Measurements from ENCODE around the gene PCDHB7. TPM values are rescaled to one million over a fixed set of nuclear protein-coding genes. Genes with fewer than 3 reads are reported as not detected.
"Not testable (repeated sequence)": the region's sequence is repeated elsewhere in the genome, so short reads cannot be mapped to it uniquely, and the experiment has no call there.

PCDHB7 gene
- total RNA-seq, 3 donors from 2014 or later (not counting 1 experiment from before 2014, with no cell fraction given) = not detected

DNA sequence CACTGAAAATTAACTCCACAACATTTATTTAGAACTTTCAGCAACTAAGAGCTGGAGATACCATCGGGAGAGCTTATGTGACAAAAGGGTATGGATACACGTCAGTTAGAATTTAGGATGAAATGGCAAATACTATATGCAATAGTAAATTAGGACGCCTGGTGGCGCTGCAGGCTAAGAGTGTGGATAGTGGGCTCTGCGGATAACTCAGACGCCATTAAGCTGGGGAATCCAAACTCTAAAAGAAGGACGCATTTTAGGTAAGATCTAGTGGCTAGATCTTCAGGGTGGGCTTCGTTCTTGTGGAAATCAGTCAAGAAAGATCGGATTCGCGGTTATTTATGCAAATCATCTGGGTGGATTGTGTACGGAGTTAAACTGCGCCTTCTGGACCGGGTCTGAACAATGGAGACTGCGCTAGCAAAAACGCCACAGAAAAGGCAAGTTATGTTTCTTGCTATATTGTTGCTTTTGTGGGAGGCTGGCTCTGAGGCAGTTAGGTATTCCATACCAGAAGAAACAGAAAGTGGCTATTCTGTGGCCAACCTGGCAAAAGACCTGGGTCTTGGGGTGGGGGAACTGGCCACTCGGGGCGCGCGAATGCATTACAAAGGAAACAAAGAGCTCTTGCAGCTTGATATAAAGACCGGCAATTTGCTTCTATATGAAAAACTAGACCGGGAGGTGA, 37.3 kb upstream of the PCDHB7 start, which contains the start of gene PCDHB5:
Gene PCDHB5, plus strand, starts transcription at position 177 of the 688 bp plus-strand sequence. Its CDS starts 229 bp downstream, at position 406.
- Histone ChIP-seq H3K4me3 (ENCODE audit: low read length) (no peak within 1 kb of the TSS), H3K27ac (ENCODE audit: low read length) (no peak within 1 kb of the TSS), H3K36me3 (ENCODE audit: control insufficient read depth, insufficient read depth, low read length) (no peaks in the 10 kb centered on the region), H3K9me3 (ENCODE audit: control insufficient read depth, insufficient read depth, low read length) (peaks cover 14% of the 10 kb centered on the region), H3K27me3 (ENCODE audit: control insufficient read depth, insufficient read depth, low read length) (peaks cover 2% of the 10 kb centered on the region), H3K4me1 (ENCODE audit: control insufficient read depth, insufficient read depth, low read length) (no peaks in the 10 kb centered on the region)
- intact Hi-C loops (cut with micrococcal nuclease) = no loop called here
- peak in 1 of 2 donors; percentile 4 for DNase-seq
- Mint-ChIP-seq H3K27me3 (ENCODE audit: low read depth in 2 of 2) (peaks cover 0 to 3% of the 10 kb centered on the region in 2 donors), H3K4me3 (no peak within 1 kb of the TSS), H3K36me3 (peaks cover 20% of the 10 kb centered on the region), H3K27ac (no peak within 1 kb of the TSS), H3K9me3 (peaks cover 10 to 12% of the 10 kb centered on the region in 2 donors), H3K4me1 (peaks cover 0 to 7% of the 10 kb centered on the region in 2 donors)
- ATAC-seq = no peak
- TF ChIP-seq, protein P1, sequence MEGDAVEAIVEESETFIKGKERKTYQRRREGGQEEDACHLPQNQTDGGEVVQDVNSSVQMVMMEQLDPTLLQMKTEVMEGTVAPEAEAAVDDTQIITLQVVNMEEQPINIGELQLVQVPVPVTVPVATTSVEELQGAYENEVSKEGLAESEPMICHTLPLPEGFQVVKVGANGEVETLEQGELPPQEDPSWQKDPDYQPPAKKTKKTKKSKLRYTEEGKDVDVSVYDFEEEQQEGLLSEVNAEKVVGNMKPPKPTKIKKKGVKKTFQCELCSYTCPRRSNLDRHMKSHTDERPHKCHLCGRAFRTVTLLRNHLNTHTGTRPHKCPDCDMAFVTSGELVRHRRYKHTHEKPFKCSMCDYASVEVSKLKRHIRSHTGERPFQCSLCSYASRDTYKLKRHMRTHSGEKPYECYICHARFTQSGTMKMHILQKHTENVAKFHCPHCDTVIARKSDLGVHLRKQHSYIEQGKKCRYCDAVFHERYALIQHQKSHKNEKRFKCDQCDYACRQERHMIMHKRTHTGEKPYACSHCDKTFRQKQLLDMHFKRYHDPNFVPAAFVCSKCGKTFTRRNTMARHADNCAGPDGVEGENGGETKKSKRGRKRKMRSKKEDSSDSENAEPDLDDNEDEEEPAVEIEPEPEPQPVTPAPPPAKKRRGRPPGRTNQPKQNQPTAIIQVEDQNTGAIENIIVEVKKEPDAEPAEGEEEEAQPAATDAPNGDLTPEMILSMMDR (IDR thresholded peaks at IDR 0.05) = no peak
- 31% methylated on average over 22 of the region's 22 CpGs for WGBS (ENCODE audit: insufficient coverage)

GRCh38 chr5:141135718-141136266, 36.7 kb upstream of the PCDHB7 start:
- Mint-ChIP-seq H3K36me3 (peaks cover 20% of the 10 kb centered on the region), H3K4me1 (peaks cover 0 to 7% of the 10 kb centered on the region in 2 donors), H3K27ac (no peak overlapping the region), H3K9me3 (peaks cover 8 to 10% of the 10 kb centered on the region in 2 donors), H3K27me3 (ENCODE audit: low read depth in 2 of 2) (peaks cover 0 to 3% of the 10 kb centered on the region in 2 donors), H3K4me3 (no peak overlapping the region)
- 53% methylated on average over 19 of the region's 19 CpGs for WGBS (ENCODE audit: insufficient coverage)
- intact Hi-C loops (cut with micrococcal nuclease) = no loop called here
- Histone ChIP-seq H3K4me1 (ENCODE audit: control insufficient read depth, insufficient read depth, low read length) (no peaks in the 10 kb centered on the region), H3K9me3 (ENCODE audit: control insufficient read depth, insufficient read depth, low read length) (peaks cover 14% of the 10 kb centered on the region), H3K27ac (ENCODE audit: low read length) (no peak overlapping the region), H3K27me3 (ENCODE audit: control insufficient read depth, insufficient read depth, low read length) (peaks cover 2% of the 10 kb centered on the region), H3K36me3 (ENCODE audit: control insufficient read depth, insufficient read depth, low read length) (no peaks in the 10 kb centered on the region), H3K4me3 (ENCODE audit: low read length) (no peak overlapping the region)
- ATAC-seq (no peak), DNase-seq (no peak)
- TF ChIP-seq, protein P1 (IDR thresholded peaks at IDR 0.05) = no peak

GRCh38 chr5:141137346-141137745, 35.1 kb upstream of the PCDHB7 start:
- Mint-ChIP-seq H3K9me3 (peaks cover 13 to 16% of the 10 kb centered on the region in 2 donors), H3K36me3 (peaks cover 20% of the 10 kb centered on the region)
- H3K27me3 Mint-ChIP-seq (ENCODE audit: low read depth in 2 of 2); H3K27ac Mint-ChIP-seq; H3K27ac ChIP-seq (ENCODE audit: low read length); intact Hi-C loops (cut with micrococcal nuclease); H3K4me1 Mint-ChIP-seq; H3K27me3 ChIP-seq (ENCODE audit: control insufficient read depth, insufficient read depth, low read length); DNase-seq; H3K36me3 ChIP-seq (ENCODE audit: control insufficient read depth, insufficient read depth, low read length); H3K4me3 Mint-ChIP-seq; H3K4me1 ChIP-seq (ENCODE audit: control insufficient read depth, insufficient read depth, low read length); ATAC-seq; H3K4me3 ChIP-seq (ENCODE audit: low read length): not testable (repeated sequence)
- H3K9me3 ChIP-seq (ENCODE audit: control insufficient read depth, insufficient read depth, low read length) = peaks cover 14% of the 10 kb centered on the region
- WGBS (ENCODE audit: insufficient coverage) = 47% methylated on average over 34 of the region's 34 CpGs

GRCh38 chr5:141149812-141150211, 22.6 kb upstream of the PCDHB7 start, which contains the start of gene PCDHB6:
PCDHB6 (plus strand) TSS chr5:141150057; CDS start chr5:141150258, 201 bp downstream.
- H3K4me3 ChIP-seq (ENCODE audit: low read length) = no peak within 1 kb of the TSS
- Mint-ChIP-seq H3K27ac (no peak within 1 kb of the TSS), H3K9me3 (peaks cover 3 to 8% of the 10 kb centered on the region in 2 donors), H3K4me1 (peaks cover 0 to 4% of the 10 kb centered on the region in 2 donors), H3K4me3 (no peak within 1 kb of the TSS), H3K27me3 (ENCODE audit: low read depth in 2 of 2) (peaks cover 0 to 10% of the 10 kb centered on the region in 2 donors), H3K36me3 (peaks cover 16% of the 10 kb centered on the region)
- intact Hi-C loops (cut with micrococcal nuclease) = no loop called here
- DNase-seq (peak in 1 of 2 donors; percentile 19), ATAC-seq (no peak)
- WGBS (ENCODE audit: insufficient coverage) = 21% methylated on average over 18 of the region's 18 CpGs
- peaks cover 4% of the 10 kb centered on the region for H3K9me3 ChIP-seq (ENCODE audit: control insufficient read depth, insufficient read depth, low read length)
- H3K36me3 ChIP-seq (ENCODE audit: control insufficient read depth, insufficient read depth, low read length) = no peaks in the 10 kb centered on the region
- H3K27me3 ChIP-seq (ENCODE audit: control insufficient read depth, insufficient read depth, low read length) = peaks cover 4% of the 10 kb centered on the region
- H3K4me1 ChIP-seq (ENCODE audit: control insufficient read depth, insufficient read depth, low read length) = no peaks in the 10 kb centered on the region
- H3K27ac ChIP-seq (ENCODE audit: low read length) = no peak within 1 kb of the TSS
- TF ChIP-seq, protein P1 (IDR thresholded peaks at IDR 0.05) = no peak

Data from natural killer cell (primary cell).